ENCODE data around the gene HRAS. TPM values are rescaled to one million over a fixed set of nuclear protein-coding genes. Genes with fewer than 3 reads are reported as not detected.
A peak's percentile ranks its signal among the peaks of the same experiment; 100 is the strongest.

The HRAS gene
- total and polyA plus RNA-seq, 2 of the 13 experiments (the other 11 are each of a cell fraction or from before 2014, with no cell fraction given) = 32.9 to 50.0 TPM

- peak; percentile 54; the same call in 1 of the 2 replicates for TF ChIP-seq ZNF777 (CRISPR knock-in tag; IDR thresholded peaks at IDR 0.05)
- TF ChIP-seq NKX3-1 (CRISPR knock-in tag; IDR thresholded peaks at IDR 0.05) = no peak
- TF ChIP-seq ZNF557 (CRISPR knock-in tag; IDR thresholded peaks at IDR 0.05) = no peak
- no peak for TF ChIP-seq ZBTB25 (CRISPR knock-in tag; IDR thresholded peaks at IDR 0.05)
- TF ChIP-seq BATF2 (CRISPR knock-in tag; IDR thresholded peaks at IDR 0.05) = no peak
- 0 out of 2 replicates have a peak, but pooled peaks have one; percentile 32 for TF ChIP-seq ZNF572 (CRISPR knock-in tag; IDR thresholded peaks at IDR 0.05)
- no peak for TF ChIP-seq ZNF839 (CRISPR knock-in tag; IDR thresholded peaks at IDR 0.05; ENCODE audit: borderline replicate concordance)
- no peak for TF ChIP-seq ZMYM4 (CRISPR knock-in tag; IDR thresholded peaks at IDR 0.05)
- no peak for TF ChIP-seq REXO4 (CRISPR knock-in tag; IDR thresholded peaks at IDR 0.05; ENCODE audit: borderline replicate concordance)
- TF ChIP-seq MNT (IDR thresholded peaks at IDR 0.05) = no peak
- no peak for TF ChIP-seq PHF20 (CRISPR knock-in tag; IDR thresholded peaks at IDR 0.05)
- TF ChIP-seq NPAS2 (CRISPR knock-in tag; IDR thresholded peaks at IDR 0.05; ENCODE audit: borderline replicate concordance) = no peak
- no peak for TF ChIP-seq KAT7 (CRISPR knock-in tag; IDR thresholded peaks at IDR 0.05; ENCODE audit: borderline replicate concordance)
- no peak for TF ChIP-seq SRSF4 (IDR thresholded peaks at IDR 0.05; ENCODE audit: low read depth, low read length, poor library complexity, severe bottlenecking)
- no peak for TF ChIP-seq ZNF816 (CRISPR knock-in tag; IDR thresholded peaks at IDR 0.05; ENCODE audit: borderline replicate concordance)
- TF ChIP-seq ZBTB49 (CRISPR knock-in tag; IDR thresholded peaks at IDR 0.05; ENCODE audit: borderline replicate concordance) = no peak
- no peak for TF ChIP-seq ZNF280D (CRISPR knock-in tag; IDR thresholded peaks at IDR 0.05)
- TF ChIP-seq EED (CRISPR knock-in tag; IDR thresholded peaks at IDR 0.05) = no peak
- no peak for TF ChIP-seq ZNF577 (CRISPR knock-in tag; IDR thresholded peaks at IDR 0.05; ENCODE audit: borderline replicate concordance, low read depth)
- TF ChIP-seq ZSCAN31 (CRISPR knock-in tag; IDR thresholded peaks at IDR 0.05; ENCODE audit: low read depth) = no peak
- no peak for TF ChIP-seq JUN (CRISPR knock-in tag; IDR thresholded peaks at IDR 0.05)
These were observed 40.1 kb upstream of the HRAS start (continued) for GRCh38 chr11:575313-575995.
